ENCODE results near the gene CAPN13.

GRCh38 chr2:30714811-30715709, 92.2 kb downstream of the CAPN13 start:
- TF ChIP-seq CTCF (IDR thresholded peaks at IDR 0.05) (no peak), EZH2phosphoT487 (IDR thresholded peaks at IDR 0.05; ENCODE audit: borderline replicate concordance, low read depth) (no peak)

Data from SK-N-SH (cell line).